NCI-H345 treated with DMSO at 0.1 percent for 48 hours (cell line): ENCODE data around the gene NGFR.
"Not testable (repeated sequence)": the region's sequence is repeated elsewhere in the genome, so short reads cannot be mapped to it uniquely, and the experiment has no call there.

Source experiments
- DNase-seq: peaks from one replicate; lab custom pipeline; 2025; ENCODE audit not compliant: unreplicated experiment; lab: John Stamatoyannopoulos, UW

Gene NGFR

DNA sequence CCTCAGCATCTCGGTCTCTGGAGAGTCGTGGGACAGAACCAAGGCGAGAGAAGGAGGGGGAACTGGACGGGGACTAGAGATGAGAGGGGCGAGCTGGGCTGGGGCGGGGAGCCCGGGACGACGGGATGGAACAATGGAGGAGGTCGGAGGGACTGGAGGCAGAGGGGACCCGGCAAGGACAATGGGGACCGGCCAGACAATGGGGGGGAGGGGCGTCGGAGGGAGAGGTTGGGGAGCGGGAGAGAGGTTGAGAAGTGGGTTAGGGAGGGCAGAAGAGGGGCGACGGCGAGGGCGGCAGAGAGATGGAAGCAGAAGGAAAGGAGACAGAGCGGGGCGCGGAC lies 719 bp downstream of the NGFR start:
- DNase-seq, result no peak

- DNase-seq, result peak; percentile 12
Observed at GRCh38 chr17:49496183-49496866, 1.2 kb downstream of the NGFR start.

DNA sequence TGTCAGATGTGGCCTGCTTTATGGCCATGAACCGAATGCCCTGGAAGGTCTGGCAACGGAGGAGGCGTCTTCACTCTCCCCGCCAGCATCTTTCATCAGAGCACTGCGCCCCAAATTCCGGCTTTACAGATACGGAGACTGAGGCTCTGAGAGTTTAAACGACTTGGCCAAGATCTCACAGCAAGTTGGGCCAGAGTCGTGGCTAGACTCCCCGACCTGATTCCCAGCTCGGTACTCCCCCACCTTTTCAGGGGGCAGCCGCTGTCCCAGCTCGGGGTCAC lies 1.7 kb downstream of the NGFR start:
- no peak for DNase-seq

DNA sequence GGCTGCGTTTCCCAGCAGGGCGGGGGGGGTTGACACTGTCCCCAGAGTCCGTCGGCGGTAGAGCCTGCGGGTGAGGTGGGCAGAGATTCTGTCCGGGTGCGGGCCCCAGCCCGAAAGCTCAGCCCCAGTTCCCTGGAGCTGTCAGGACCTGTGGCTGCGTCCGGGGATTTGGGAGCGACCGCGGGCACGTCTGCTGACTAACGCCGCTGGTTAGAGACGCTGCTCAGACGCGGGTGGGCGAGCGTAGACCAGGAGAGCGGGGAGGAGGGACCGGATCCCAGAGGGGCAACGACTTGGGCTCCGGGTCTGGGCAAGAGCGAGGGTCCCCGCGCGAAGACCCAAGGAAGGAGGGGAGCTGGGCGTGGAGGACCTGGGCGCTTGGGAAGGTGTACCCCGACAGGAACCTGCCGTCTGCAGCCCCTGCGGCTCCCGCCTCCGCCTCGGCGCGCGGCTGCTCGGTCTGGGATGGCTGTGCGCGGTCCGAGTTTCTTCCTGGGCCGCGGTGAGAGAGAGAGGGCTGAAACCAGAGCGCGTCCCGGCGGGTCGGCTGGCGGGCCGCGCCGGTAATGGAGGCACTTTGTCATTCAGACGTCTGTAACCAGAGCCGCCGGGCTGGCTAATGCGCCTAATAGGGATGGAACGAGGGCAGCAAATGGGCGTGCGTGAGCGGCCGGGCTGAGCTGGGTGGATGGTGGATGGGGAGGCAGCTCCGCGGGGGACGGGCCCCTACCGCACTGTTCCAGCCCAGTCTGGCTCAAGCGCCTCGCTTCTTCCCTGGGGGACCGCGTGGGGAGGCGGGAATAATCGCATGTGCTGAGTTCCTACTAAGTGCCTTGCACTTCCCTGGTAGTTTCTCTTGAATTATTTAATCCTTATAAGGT lies 2.3 kb downstream of the NGFR start:
- DNase-seq, result no peak

- DNase-seq, result no peak
Observed at GRCh38 chr17:49498029-49498615, 3.0 kb downstream of the NGFR start.

GRCh38 chr17:49501496-49501895 lies 6.4 kb downstream of the NGFR start:
- DNase-seq, result no peak

- DNase-seq, result no peak
Observed at GRCh38 chr17:49502254-49502653, 7.2 kb downstream of the NGFR start.

- DNase-seq, result not testable (repeated sequence)
Observed at GRCh38 chr17:49502680-49503079, 7.6 kb downstream of the NGFR start.

- DNase-seq, result no peak
Observed at GRCh38 chr17:49504369-49504768, 9.3 kb downstream of the NGFR start.

- no peak for DNase-seq
Observed at GRCh38 chr17:49505854-49506253, 10.8 kb downstream of the NGFR start.

DNA sequence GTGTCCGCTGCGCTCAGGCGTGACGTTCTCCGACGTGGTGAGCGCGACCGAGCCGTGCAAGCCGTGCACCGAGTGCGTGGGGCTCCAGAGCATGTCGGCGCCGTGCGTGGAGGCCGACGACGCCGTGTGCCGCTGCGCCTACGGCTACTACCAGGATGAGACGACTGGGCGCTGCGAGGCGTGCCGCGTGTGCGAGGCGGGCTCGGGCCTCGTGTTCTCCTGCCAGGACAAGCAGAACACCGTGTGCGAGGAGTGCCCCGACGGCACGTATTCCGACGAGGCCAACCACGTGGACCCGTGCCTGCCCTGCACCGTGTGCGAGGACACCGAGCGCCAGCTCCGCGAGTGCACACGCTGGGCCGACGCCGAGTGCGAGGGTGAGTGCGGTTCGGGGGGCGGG lies 11.2 kb downstream of the NGFR start:
- no peak for DNase-seq

GRCh38 chr17:49508061-49508865 lies 13.2 kb downstream of the NGFR start:
- DNase-seq, result no peak

GRCh38 chr17:49508866-49509587 lies 13.9 kb downstream of the NGFR start:
- no peak for DNase-seq

GRCh38 chr17:49509588-49509917 lies 14.5 kb downstream of the NGFR start:
- DNase-seq, result no peak

DNA sequence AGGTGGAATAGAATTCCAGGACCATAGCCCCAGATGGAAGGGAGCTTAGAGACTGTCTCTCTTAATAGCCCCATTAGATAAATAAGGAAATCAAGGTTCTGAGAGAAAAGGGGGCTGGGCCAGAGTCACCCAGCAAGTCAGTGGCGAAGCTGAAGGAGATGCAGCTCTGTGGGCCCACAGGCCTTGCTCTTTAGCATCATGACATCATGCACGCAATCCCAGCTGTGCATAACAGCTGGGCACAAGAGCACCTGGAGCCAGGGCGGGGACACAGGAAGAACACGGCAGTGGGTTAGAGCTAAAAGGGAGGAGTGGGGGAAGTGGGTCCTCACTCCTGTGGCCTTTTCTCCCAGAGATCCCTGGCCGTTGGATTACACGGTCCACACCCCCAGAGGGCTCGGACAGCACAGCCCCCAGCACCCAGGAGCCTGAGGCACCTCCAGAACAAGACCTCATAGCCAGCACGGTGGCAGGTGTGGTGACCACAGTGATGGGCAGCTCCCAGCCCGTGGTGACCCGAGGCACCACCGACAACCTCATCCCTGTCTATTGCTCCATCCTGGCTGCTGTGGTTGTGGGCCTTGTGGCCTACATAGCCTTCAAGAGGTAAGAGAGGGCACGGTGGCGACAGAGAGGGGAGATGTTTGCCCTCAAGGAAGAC lies 15.1 kb downstream of the NGFR start:
- no peak for DNase-seq

GRCh38 chr17:49510720-49511110 lies 15.6 kb downstream of the NGFR start:
- no peak for DNase-seq

DNA sequence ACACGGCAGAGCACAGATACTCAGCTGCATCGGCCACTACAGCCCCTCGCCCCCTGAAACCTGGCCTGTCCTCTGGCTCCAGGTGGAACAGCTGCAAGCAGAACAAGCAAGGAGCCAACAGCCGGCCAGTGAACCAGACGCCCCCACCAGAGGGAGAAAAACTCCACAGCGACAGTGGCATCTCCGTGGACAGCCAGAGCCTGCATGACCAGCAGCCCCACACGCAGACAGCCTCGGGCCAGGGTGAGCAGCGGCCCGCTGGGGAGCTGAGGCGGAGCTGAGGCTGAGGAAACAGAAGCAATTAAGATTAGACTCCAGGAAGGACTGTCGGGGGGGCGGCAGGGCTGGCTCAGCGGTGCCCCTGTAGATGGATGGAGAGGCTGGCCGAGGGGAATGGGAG lies 16.7 kb downstream of the NGFR start:
- DNase-seq, result no peak

- no peak for DNase-seq
Observed at GRCh38 chr17:49512296-49513043, 17.4 kb downstream of the NGFR start.

DNA sequence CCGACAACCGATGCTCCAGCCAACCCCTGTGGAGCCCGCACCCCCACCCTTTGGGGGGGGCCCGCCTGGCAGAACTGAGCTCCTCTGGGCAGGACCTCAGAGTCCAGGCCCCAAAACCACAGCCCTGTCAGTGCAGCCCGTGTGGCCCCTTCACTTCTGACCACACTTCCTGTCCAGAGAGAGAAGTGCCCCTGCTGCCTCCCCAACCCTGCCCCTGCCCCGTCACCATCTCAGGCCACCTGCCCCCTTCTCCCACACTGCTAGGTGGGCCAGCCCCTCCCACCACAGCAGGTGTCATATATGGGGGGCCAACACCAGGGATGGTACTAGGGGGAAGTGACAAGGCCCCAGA lies 17.9 kb downstream of the NGFR start:
- DNase-seq, result no peak

GRCh38 chr17:49513641-49514040 lies 18.5 kb downstream of the NGFR start:
- DNase-seq, result no peak
